ENCODE data around the gene GOLM1.
A peak's percentile ranks its signal among the peaks of the same experiment; 100 is the strongest.

The GOLM1 gene

GRCh38 chr9:86115886-86116285 lies 16.5 kb upstream of the GOLM1 start:
- Mint-ChIP-seq H3K4me1 (peaks cover 5% of the 10 kb centered on the region), H3K27ac (no peak overlapping the region), H3K4me3 (no peak overlapping the region), H3K36me3 (ENCODE audit: low read depth) (no peaks in the 10 kb centered on the region), H3K9me3 (no peaks in the 10 kb centered on the region), H3K27me3 (ENCODE audit: low read depth) (peaks cover 4% of the 10 kb centered on the region)
- no peak for TF ChIP-seq CTCF (IDR thresholded peaks at IDR 0.05; ENCODE audit: unreplicated experiment in 3 of 3)

GRCh38 chr9:86112057-86112456 lies 12.7 kb upstream of the GOLM1 start:
- peaks cover 5% of the 10 kb centered on the region for H3K4me1 Mint-ChIP-seq
- no peaks in the 10 kb centered on the region for H3K9me3 Mint-ChIP-seq
- peaks cover 3% of the 10 kb centered on the region for H3K27me3 Mint-ChIP-seq (ENCODE audit: low read depth)
- TF ChIP-seq CTCF (IDR thresholded peaks at IDR 0.05; ENCODE audit: unreplicated experiment in 3 of 3): no peak
- H3K4me3 Mint-ChIP-seq: no peak overlapping the region
- no peak overlapping the region for H3K27ac Mint-ChIP-seq
- no peaks in the 10 kb centered on the region for H3K36me3 Mint-ChIP-seq (ENCODE audit: low read depth)

- H3K9me3 Mint-ChIP-seq: no peaks in the 10 kb centered on the region
- H3K4me3 Mint-ChIP-seq: peak overlapping the region in 1 of 3 experiments; percentile 6
- peaks cover 17% of the 10 kb centered on the region for H3K4me1 Mint-ChIP-seq
- no peak overlapping the region for H3K27ac Mint-ChIP-seq
- no peaks in the 10 kb centered on the region for H3K36me3 Mint-ChIP-seq (ENCODE audit: low read depth)
- TF ChIP-seq CTCF (IDR thresholded peaks at IDR 0.05; ENCODE audit: unreplicated experiment in 3 of 3): no peak
- peaks cover 4% of the 10 kb centered on the region for H3K27me3 Mint-ChIP-seq (ENCODE audit: low read depth)
Observed at GRCh38 chr9:86102626-86103025, 3.3 kb upstream of the GOLM1 start.

- no peak for TF ChIP-seq CTCF (IDR thresholded peaks at IDR 0.05; ENCODE audit: unreplicated experiment in 3 of 3)
- peak overlapping the region; percentile 88 to 96 (median 90) for H3K27ac Mint-ChIP-seq
Observed at GRCh38 chr9:86099701-86100364, 475 bp upstream of the GOLM1 start.

GRCh38 chr9:86097510-86098224 lies 1.7 kb downstream of the GOLM1 start:
- H3K27ac Mint-ChIP-seq: peak overlapping the region; percentile 31 to 79 (median 64)
- no peaks in the 10 kb centered on the region for H3K9me3 Mint-ChIP-seq
- H3K4me3 Mint-ChIP-seq: peak overlapping the region; percentile 69 to 88 (median 84)
- no peak for TF ChIP-seq CTCF (IDR thresholded peaks at IDR 0.05; ENCODE audit: unreplicated experiment in 3 of 3)
- H3K4me1 Mint-ChIP-seq: peaks cover 36% of the 10 kb centered on the region
- H3K27me3 Mint-ChIP-seq (ENCODE audit: low read depth): peaks cover 4% of the 10 kb centered on the region
- peaks cover 9% of the 10 kb centered on the region for H3K36me3 Mint-ChIP-seq (ENCODE audit: low read depth)

More at GRCh38 chr9:86099701-86100364, 475 bp upstream of the GOLM1 start:
- peaks cover 4% of the 10 kb centered on the region for H3K27me3 Mint-ChIP-seq (ENCODE audit: low read depth)
- peaks cover 36% of the 10 kb centered on the region for H3K4me1 Mint-ChIP-seq
- no peaks in the 10 kb centered on the region for H3K36me3 Mint-ChIP-seq (ENCODE audit: low read depth)
- H3K9me3 Mint-ChIP-seq: no peaks in the 10 kb centered on the region
- peak overlapping the region; percentile 93 to 98 (median 97) for H3K4me3 Mint-ChIP-seq

All from nephron (organoid).